Activated CD4-positive, CD25-positive, alpha-beta regulatory T cell treated with anti-CD3 and anti-CD28 coated beads, Interleukin-2, amount 50 U/mL, for 72 hours (primary cell): ENCODE results near the gene GLI2.

Experiments
- DNase-seq: peaks from one replicate; pipeline ENCODE4 v3.0.0; 2021

The GLI2 gene

DNA sequence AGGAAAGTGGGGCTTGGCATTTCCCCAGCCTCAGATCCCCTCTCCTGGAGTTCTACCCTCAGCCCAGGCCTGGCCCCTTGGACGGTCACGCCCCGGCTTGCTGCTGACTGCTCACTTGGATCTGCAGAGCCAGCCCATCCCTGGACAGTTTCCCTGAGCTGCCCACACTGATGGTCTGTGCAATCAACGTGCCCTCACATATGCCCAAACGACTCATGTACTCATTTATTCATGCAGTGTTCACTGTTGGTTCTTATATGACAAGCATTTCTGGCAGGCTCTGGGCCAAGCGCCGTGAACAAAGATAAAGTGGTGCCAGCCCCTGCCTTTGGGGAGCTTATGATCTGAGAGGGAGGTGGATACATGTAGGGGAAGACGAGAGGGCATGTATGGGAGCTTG is 20.3 kb upstream of the GLI2 start:
- DNase-seq = no peak

DNA sequence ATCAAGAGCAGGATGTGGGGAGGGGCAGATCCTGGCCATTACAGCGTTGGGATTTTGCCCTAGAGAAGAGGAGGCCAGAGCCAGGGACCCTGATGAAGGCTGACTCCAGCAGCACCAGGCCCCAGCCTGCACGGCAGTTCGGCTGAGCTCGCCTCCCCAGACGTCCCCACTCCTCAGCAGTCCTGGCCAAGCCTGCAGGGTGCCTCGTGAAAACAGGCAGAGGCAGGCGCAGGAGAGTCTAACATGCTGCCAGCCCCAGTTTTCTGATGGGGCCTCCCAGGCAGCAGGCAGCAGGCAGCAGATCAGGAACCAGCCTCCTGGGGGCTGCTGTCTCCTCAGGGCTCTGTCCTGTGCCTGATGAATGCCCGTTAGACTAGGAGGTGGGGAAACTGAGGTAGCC is 19.7 kb upstream of the GLI2 start:
- no peak for DNase-seq

DNA sequence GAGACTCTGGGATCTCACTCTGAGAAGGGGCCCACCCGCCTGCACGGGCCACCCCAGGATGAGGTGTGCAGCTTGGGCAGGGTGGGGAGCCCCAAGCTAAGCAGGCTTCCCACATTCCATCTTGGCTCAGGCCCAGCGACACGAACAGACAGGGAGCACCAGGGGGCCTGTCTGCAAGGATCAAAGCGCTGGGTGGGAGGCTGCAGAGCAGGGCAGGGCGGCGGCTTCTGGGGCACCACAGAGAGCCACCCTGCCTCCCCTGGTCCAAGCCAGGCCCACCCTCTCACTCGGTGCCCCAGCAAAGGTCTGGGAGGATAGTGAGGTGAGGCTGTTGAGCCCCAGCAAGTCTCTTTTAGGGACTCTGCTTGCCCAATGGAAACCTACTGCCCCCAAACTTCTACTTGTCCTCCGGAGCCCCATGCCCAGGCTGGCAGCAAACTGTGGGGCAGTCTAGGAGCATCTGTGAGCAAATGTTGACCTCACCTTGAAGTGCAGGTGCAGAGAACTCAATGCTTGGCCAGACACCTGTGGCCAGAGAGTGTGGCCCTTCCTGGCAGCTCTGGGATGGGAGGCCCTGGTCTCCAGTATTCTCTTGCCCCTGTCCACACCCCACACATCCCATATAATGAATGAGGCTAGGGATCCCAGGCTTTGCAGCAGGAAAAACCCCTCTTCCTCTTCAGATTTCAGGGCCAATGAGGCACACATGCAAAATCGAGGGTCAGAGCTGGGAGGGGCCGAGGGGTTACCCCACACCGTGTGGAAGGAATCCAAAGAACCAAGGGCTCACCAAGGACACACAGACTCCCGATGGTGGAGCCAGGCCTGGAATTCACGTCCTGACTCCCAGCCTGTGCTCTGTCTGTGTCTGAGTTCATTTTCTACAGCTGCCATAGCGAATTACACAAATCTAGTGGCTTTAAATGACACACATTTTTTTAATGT is 18.8 kb upstream of the GLI2 start:
- DNase-seq = no peak

- no peak for DNase-seq
Measured at GRCh38 chr2:120719491-120719890, 16.2 kb upstream of the GLI2 start.

- no peak for DNase-seq
Measured at GRCh38 chr2:120720231-120720630, 15.4 kb upstream of the GLI2 start.

DNA sequence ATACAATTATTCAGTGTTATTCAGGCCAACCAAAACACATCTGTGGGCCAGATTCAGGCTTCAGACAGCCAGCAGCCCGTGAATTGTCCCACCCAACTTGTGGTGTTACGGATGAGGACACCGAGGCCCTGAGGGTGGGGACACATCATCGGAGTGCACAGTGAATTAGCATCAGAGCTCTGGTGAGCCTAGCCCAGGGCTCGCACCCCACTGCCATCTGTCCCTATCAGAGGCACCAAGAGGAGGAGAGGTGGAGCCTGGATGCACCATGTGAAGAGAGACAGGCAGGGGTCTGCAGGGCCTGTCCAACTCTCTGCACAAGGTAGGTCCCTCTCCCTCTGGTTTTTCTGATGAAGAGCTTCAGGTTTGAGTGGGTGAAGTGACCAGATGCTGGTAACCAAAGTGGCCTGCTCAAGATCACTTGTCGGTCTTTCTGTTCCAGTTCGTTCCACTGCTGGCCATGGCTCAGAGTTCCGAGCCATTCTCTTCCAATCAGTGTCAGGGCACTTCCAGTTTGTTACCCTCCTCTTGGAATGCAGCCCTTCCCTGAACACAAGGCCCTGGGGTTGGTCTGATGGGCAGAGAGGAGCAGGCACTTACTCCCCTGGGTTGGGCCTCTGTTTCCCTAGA is 14.8 kb upstream of the GLI2 start:
- no peak for DNase-seq

DNA sequence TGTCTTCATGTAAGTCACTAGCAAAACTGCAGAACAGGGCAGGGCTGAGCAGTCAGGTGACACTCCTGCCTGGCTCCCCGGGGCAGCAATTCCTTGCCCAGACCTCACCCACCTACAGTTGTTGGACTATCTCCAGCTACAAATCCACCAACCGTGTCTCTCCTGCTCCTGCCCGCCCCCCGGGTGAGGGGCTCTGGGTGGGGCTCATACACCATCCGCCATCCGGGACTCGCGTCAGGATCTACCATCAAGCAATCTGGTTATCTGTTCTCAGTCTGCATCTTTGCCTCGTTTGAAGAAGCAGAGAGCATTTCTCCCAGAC is 13.5 kb upstream of the GLI2 start:
- no peak for DNase-seq

DNA sequence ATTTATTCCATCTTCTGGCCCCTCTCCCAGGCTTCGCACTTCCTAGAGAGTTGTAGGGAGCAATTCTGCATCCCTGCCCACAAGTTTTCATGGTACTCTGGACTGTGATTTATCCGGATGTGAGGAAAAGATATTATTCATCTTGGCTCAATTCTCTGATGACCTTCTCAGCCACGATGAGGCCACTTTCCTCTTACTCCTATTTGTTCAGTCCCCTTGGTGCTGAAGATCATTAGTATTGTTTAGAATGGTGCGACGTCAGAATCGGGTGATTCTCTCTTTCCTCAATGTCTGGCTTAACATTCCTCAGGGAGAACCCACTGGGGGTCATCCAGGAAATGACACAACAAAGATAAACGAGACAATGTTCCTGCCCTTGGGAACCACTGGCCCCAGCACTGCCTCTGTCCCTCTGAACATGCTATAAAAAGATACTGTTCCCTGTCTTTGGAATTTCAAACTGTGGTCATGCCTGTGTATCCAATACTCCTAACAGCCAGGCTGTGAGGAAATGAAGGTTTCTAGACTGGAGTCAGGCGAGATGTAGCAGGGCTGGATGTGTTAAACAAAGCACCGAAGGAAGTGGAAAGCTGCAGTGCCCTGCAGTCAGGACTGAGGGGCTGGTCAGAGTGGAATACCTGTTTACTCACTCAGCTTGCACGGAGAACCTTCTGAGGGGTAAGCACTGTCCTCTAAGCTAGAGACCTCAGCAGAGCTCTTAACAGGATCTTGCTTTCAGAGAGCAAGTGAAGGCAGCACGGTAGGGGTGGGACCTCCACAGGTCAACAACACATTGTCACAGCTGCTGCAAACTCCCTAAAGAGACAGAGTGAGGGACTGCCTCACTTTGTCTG is 12.9 kb upstream of the GLI2 start:
- DNase-seq = no peak

- DNase-seq = no peak
Measured at GRCh38 chr2:120726245-120726644, 9.4 kb upstream of the GLI2 start.

DNA sequence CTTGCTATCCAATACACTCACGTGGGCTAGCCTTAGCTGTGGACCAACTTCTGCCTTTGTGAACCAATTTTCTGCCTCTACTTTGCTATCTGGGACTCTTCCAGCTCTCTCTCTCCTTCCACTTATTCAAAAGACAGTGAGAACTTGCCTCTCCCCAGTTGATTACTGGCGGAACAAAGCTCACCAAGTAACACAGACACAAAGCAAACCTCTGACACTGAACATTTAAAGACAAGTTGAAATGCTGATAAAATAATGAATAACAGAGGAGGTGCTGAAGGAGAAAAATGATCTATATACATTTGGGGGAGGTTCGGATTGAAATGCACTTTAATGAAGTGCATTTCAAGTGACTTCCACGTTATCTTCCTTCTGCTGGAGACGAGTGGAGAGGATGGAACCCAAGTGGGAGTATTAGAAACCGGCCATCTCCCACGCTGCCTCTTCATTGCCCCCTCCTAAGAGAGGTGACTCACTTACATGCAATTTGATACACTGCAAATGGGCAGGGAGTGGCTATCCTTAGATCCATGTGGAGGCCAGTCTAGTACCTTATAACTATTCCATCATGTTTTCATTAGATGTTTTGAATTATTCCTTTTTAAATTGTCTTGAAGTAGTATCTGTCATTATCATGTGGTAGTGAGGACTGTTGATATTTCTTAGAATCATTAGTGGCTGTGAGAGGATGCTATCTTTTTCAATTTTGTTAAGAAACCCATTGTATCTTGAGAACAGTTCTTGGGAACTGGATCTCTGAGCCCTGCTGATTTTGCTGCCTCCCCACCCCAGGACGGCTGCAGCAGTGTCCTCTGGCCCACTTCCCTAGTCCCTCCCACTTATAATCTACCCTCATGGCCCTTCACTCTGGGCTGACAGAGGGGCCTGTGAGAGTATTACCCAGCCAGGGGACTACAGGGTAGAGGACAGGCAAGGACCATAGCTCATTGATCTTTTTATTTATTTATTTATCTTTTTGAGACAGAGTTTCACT is 6.0 kb upstream of the GLI2 start:
- no peak for DNase-seq

DNA sequence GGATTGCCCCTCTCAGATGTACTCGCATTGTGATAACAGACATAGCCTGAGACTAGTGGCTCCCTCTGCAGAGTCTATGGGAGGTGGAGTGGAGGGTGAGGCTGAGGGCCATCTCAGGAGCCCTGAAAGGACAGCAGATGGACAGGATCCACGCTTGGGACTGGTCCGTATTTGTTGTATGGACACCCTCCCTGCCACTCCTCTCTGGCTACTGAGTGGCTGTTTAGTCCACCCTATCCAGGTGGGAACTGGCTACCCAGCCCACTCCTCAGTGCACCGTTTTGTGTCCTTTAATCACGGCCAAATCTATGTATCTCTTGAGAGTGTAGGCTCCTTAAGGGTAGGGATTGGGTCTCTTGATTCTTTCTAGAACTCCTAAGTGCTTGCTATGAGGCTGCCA is 4.5 kb upstream of the GLI2 start:
- DNase-seq = no peak

GRCh38 chr2:120732506-120733237 is 3.0 kb upstream of the GLI2 start:
- no peak for DNase-seq

DNA sequence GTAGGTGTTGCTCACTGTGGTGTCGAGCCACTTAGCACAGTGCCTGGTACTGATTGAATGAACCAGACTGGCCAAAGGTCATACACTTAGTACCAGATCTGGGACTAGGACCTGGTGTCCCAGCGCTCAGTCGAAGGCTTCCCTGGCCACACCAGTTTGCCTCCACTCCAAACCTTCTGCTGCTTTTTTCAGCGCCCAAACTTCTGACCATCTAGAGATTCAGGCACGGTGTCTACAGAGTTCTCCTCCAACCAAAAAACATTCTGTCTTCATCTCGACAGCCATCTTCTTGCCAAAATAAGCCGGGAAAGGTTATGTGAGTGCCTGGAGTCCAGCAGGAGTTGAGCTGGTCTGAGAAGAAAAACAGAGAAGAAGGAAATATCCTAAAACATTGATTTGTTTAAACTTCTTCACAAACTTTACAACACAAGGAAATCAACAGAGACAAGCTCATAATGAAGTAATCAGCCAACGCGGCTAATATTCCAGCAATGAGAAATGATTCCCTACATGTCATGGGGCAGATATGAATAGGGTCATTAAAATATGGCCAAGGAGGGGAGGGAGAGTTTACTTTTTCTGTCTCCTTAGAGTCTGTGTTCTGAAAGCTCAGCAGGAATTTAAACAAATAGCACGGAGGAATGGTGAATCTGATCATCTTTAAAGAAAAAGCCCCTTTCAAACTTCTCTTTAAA is 2.3 kb upstream of the GLI2 start:
- DNase-seq = no peak

DNA sequence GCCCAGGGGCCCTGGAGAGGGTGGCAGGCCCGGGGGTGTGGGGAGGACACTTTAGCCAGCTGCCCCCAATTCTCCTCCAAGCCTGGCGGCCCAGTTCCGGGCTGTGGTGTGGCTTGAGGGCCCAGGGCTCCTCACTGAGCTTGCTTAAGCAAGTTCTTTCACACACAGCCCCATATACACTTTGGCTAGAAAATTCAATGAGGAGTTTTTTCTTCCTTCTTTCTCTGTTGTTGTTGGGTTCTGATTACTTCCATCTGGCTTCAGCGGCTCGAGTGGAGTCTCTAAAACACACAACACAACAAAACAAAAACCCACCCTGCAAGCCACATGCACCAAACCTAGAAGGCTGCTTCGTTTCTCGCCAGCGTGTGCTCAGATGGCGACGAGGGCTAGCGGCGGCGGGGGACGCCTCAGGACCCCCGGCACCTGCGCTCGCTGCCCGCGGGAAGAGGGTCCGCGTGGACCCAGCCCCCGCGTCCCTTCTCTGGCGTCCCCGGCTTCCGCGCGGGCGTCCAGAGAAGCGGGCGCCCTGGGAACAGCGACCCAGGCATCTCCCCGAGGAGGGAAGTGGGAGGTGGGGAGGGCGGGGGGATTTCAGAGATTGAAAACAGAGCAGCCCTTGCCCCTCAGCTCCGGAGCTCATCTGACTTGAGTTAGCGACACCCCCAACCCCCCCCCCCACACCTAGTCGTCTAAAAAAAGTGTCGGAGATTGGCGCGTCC is 577 bp upstream of the GLI2 start:
- no peak for DNase-seq

DNA sequence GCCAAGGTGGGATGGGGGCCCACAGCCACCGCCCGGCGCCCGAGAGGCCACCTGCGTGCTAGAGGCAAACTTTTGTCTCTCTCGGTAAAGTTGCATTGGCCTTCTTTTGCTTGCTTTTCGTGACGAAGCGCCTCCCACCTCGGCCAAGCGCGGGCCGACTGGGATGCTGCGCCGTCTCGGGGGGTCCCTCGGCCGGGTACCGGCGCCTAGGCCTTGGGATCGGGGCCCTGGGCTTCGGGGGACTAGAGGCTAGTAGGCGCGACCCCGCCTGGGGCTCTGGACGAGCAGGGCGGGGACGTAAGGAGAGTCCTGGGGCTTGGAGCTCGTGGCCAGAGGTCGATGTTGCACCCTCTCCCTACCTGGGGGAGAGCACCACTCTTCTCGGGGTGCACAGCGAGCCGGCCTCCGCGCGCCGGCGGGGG is 545 bp downstream of the GLI2 start:
- no peak for DNase-seq

DNA sequence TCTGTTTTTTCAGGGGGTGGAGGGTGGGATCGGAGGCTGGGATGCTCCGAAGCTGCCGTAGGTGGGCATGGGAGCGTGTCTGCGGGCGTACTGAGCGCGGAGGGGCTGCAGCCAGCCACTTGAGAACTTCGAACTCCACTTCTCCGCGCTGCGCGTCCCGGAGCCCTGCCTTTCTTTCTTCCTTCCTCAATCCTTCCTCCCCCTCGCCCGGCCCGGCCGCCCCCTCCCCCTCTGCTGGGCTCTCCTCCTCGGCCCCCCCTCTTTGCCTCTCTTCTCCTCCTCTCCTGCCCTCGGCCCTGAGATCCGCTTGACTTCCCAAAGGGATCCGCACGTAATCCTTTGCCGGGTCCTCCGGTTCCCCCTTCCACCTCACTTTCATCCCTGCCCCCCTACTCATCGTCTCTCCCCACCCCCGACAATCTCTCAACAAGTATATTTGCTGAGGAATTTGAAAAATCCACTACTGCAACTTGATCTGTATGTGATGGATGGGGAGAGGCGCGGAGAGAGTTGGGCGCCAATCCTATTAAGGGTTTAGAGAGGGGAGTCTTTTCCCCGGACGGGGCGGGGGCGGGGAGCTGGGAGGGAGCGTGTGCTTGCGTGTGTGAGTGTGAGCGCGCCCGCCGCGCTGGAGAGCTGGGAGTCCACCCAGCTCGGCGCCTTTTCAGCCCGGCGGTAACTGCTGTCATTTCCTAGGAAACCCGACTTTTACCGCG is 1.1 kb downstream of the GLI2 start:
- no peak for DNase-seq

DNA sequence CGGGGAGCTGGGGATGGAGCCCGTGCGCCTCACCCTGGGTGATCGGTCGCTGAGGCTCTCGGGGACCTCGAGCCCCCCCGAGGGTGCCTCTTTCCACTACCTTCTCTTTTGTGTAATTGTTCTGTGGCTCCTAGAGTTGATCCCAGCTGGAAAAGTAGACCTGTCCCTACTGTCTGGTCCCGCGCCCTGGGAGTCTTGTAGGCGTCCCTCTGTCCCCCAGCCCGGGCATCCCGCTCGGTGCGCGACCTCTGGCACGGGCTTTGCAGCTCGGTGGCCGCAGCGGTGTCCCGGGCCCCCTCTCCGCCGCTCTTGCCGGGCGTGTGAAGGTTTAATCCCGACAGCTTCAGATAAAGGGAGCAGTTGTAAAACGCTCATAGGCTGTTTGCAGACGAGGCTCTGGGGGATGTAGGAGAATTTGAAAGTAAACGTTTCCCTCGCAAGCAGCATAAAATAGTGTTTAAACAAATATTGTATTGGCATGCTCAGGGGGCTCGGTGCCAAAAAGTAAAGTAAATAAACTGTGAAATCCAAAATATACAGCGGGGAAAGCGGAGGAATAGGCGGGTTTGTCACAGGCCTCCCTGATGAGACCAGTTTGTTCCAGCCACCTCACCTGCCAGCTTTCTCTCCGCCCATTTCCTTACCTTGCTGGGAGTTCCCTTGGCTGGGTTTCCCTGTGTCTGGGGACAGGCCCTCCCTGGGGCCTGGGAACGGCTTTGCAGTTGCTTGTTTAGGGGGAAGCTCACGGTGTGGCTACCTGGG is 1.9 kb downstream of the GLI2 start:
- DNase-seq = no peak

GRCh38 chr2:120738117-120738516 is 2.4 kb downstream of the GLI2 start:
- DNase-seq = no peak
